HEK293 (cell line): ENCODE measurements around the gene CANT1.

Experiments
- CTCF ChIA-PET: fragments of 350-600 bp; formaldehyde crosslinking; extraction: SDS; loops from one replicate; lab custom pipeline; 2021; ENCODE audit warnings: antibody characterized with exemption; lab: Yijun Ruan, JAX
- POLR2A ChIA-PET: fragments of 300-600 bp; formaldehyde crosslinking; extraction: SDS; loops from one replicate; lab custom pipeline; 2020; ENCODE audit warnings: antibody characterized with exemption, inconsistent platforms; lab: Yijun Ruan, JAX
- H3K27ac ChIP-seq: fragments of 200-500 bp; sonication (Bioruptor generic); 2 replicates; pipeline ENCODE4 v1.5.1; 2014; ENCODE audit warnings: low read depth, low read length, control low read depth, inconsistent platforms; ENCODE audit errors: extremely low read depth
- H3K36me3 ChIP-seq, 2 experiments: fragments of 200-500 bp in 1 of 2; sonication (Bioruptor generic) in 1 of 2; 1 replicate in 1 of 2; 2 replicates in 1 of 2; pipeline ENCODE4 v1.5.1; 2014 to 2017; ENCODE audit warnings: inconsistent platforms in 2 of 2, low read length in 2 of 2; ENCODE audit not compliant: control insufficient read depth in 2 of 2, insufficient read depth in 1 of 2
- H3K4me1 ChIP-seq: fragments of 200-500 bp; sonication (Bioruptor generic); 2 replicates; pipeline ENCODE4 v1.5.1; 2014; ENCODE audit warnings: mild to moderate bottlenecking, low read length, inconsistent platforms; ENCODE audit not compliant: control insufficient read depth, insufficient read depth
- H3K4me3 ChIP-seq: 2 replicates; pipeline ENCODE4 v1.5.1; 2011; ENCODE audit warnings: low read depth, mild to moderate bottlenecking, control low read depth, low read length, moderate library complexity
- H3K9me3 ChIP-seq: fragments of 200-500 bp; sonication (Bioruptor generic); 2 replicates; pipeline ENCODE4 v1.5.1; 2014; ENCODE audit warnings: low read depth, low read length, inconsistent platforms; ENCODE audit not compliant: control insufficient read depth, insufficient read depth
- GFI1B ChIP-seq: fragments of 450-650 bp; formaldehyde crosslinking; IDR thresholded peaks from 2 replicates; pipeline ENCODE4 v1.5.1; 2016; ENCODE audit warnings: missing biosample characterization, missing genetic modification characterization
- IKZF3 ChIP-seq: fragments of 450-650 bp; IDR thresholded peaks from 2 replicates; pipeline ENCODE4 v1.5.0; 2018; ENCODE audit warnings: missing biosample characterization, mild to moderate bottlenecking, missing genetic modification characterization, moderate library complexity
- SCRT1 ChIP-seq: fragments of 450-650 bp; formaldehyde crosslinking; IDR thresholded peaks from 2 replicates; pipeline ENCODE4 v1.5.1; 2016; ENCODE audit warnings: missing biosample characterization, missing genetic modification characterization, borderline replicate concordance
- SP2 ChIP-seq: fragments of 450-650 bp; formaldehyde crosslinking; IDR thresholded peaks from 2 replicates; pipeline ENCODE4 v1.5.1; 2016; ENCODE audit warnings: missing biosample characterization, missing genetic modification characterization
- ZBTB17 ChIP-seq: fragments of 450-650 bp; formaldehyde crosslinking; IDR thresholded peaks from 2 replicates; pipeline ENCODE4 v1.5.1; 2016; ENCODE audit warnings: missing biosample characterization, missing genetic modification characterization
- ZBTB48 ChIP-seq: fragments of 450-650 bp; formaldehyde crosslinking; IDR thresholded peaks from 2 replicates; pipeline ENCODE4 v1.5.1; 2016; ENCODE audit warnings: missing biosample characterization, missing genetic modification characterization
- ZFP37 ChIP-seq: fragments of 450-650 bp; formaldehyde crosslinking; IDR thresholded peaks from 2 replicates; pipeline ENCODE4 v1.5.1; 2016; ENCODE audit warnings: missing biosample characterization, missing genetic modification characterization
- ZFP69B ChIP-seq: fragments of 450-650 bp; formaldehyde crosslinking; IDR thresholded peaks from 2 replicates; pipeline ENCODE4 v1.5.1; 2016; ENCODE audit warnings: missing biosample characterization, missing genetic modification characterization
- ZNF302 ChIP-seq: fragments of 450-650 bp; formaldehyde crosslinking; IDR thresholded peaks from 2 replicates; pipeline ENCODE4 v1.5.1; 2016; ENCODE audit warnings: missing biosample characterization, missing genetic modification characterization, low read depth
- ZNF311 ChIP-seq: fragments of 450-650 bp; formaldehyde crosslinking; IDR thresholded peaks from 2 replicates; pipeline ENCODE4 v1.5.1; 2017; ENCODE audit warnings: missing biosample characterization, missing genetic modification characterization, borderline replicate concordance
- ZNF391 ChIP-seq: fragments of 450-650 bp; formaldehyde crosslinking; IDR thresholded peaks from 2 replicates; pipeline ENCODE4 v1.5.1; 2016; ENCODE audit warnings: low read depth, missing biosample characterization, missing genetic modification characterization, borderline replicate concordance
- ZNF394 ChIP-seq: fragments of 450-650 bp; formaldehyde crosslinking; IDR thresholded peaks from 2 replicates; pipeline ENCODE4 v1.5.1; 2016; ENCODE audit warnings: missing biosample characterization, missing genetic modification characterization, mild to moderate bottlenecking, moderate library complexity, borderline replicate concordance
- ZNF521 ChIP-seq: fragments of 450-650 bp; formaldehyde crosslinking; IDR thresholded peaks from 2 replicates; pipeline ENCODE4 v1.5.1; 2017; ENCODE audit warnings: missing biosample characterization, mild to moderate bottlenecking, missing genetic modification characterization
- ZNF558 ChIP-seq: fragments of 450-650 bp; formaldehyde crosslinking; IDR thresholded peaks from 2 replicates; pipeline ENCODE4 v1.5.1; 2016; ENCODE audit warnings: missing biosample characterization, missing genetic modification characterization
- ZNF560 ChIP-seq: fragments of 450-650 bp; formaldehyde crosslinking; IDR thresholded peaks from 2 replicates; pipeline ENCODE4 v1.5.1; 2017; ENCODE audit warnings: missing biosample characterization, missing genetic modification characterization, borderline replicate concordance
- ZNF621 ChIP-seq: fragments of 450-650 bp; formaldehyde crosslinking; IDR thresholded peaks from 2 replicates; pipeline ENCODE4 v1.5.1; 2017; ENCODE audit warnings: missing biosample characterization, missing genetic modification characterization
- ZNF658 ChIP-seq: fragments of 450-650 bp; formaldehyde crosslinking; IDR thresholded peaks from 2 replicates; pipeline ENCODE4; 2016; ENCODE audit warnings: missing biosample characterization, missing genetic modification characterization
- ZNF791 ChIP-seq: fragments of 450-650 bp; formaldehyde crosslinking; IDR thresholded peaks from 2 replicates; pipeline ENCODE4 v1.5.1; 2016; ENCODE audit warnings: missing biosample characterization, missing genetic modification characterization
- ZNF843 ChIP-seq: fragments of 450-650 bp; formaldehyde crosslinking; IDR thresholded peaks from 2 replicates; pipeline ENCODE4 v1.5.1; 2016; ENCODE audit warnings: missing biosample characterization, missing genetic modification characterization
- TF ChIP-seq, protein P1 (sequence below): fragments of 450-650 bp; formaldehyde crosslinking; IDR thresholded peaks from 2 replicates; pipeline ENCODE4 v1.5.1; 2016; ENCODE audit warnings: missing biosample characterization, missing genetic modification characterization
- TF ChIP-seq, protein P2 (sequence below): fragments of 450-650 bp; formaldehyde crosslinking; IDR thresholded peaks from 2 replicates; pipeline ENCODE4 v1.5.1; 2016; ENCODE audit warnings: missing biosample characterization, missing genetic modification characterization
- TF ChIP-seq, protein P3 (sequence below): fragments of 450-650 bp; formaldehyde crosslinking; IDR thresholded peaks from 2 replicates; pipeline ENCODE4 v1.5.1; 2017; ENCODE audit warnings: missing biosample characterization, mild to moderate bottlenecking, missing genetic modification characterization, moderate library complexity
- TF ChIP-seq, protein P4 (sequence below): fragments of 450-650 bp; IDR thresholded peaks from 2 replicates; pipeline ENCODE4 v1.5.1; 2018; ENCODE audit warnings: missing biosample characterization, mild to moderate bottlenecking, missing genetic modification characterization
- TF ChIP-seq, protein P5 (sequence below): fragments of 450-650 bp; formaldehyde crosslinking; IDR thresholded peaks from 2 replicates; pipeline ENCODE4 v1.5.1; 2016; ENCODE audit warnings: missing biosample characterization, missing genetic modification characterization

The CANT1 gene

DNA sequence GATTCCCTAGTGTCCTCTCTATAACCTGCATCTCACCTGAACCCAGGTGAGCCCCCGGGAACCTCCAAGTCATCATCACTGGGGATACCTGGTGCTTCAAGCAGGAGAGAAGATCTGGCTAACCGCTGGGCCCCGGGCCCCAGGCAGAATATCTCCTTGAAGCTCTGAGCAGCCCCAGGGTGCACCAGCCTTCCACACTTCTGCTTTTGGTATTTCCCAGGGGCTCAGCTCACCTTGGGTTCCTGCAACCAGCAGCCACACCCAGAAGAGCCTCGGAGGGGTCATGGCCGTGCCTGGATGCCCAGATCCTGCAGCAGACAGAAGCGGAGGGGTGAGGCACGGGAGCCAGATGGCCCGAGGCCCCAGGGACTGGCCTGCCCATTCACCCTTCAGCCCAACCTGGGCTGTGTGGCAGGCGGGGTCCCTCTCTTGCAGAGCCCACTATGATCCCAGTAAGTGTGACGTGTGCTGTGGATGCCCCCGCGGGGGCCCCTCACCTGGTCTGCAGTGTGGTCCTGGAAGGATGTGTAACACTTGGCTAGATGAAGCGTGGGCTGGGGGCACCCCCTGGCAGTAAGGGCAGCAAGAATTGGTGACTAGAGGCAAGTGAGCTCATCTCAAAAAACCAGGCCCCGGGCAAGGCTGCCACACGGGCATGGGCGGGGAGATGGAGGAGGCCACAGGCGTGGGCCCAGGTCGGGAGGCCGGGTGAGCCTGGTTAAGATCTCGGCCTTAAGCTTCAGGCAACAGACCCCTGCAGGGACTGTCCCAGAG, 32.5 kb downstream of the CANT1 start (continued):
- TF ChIP-seq, protein P1, sequence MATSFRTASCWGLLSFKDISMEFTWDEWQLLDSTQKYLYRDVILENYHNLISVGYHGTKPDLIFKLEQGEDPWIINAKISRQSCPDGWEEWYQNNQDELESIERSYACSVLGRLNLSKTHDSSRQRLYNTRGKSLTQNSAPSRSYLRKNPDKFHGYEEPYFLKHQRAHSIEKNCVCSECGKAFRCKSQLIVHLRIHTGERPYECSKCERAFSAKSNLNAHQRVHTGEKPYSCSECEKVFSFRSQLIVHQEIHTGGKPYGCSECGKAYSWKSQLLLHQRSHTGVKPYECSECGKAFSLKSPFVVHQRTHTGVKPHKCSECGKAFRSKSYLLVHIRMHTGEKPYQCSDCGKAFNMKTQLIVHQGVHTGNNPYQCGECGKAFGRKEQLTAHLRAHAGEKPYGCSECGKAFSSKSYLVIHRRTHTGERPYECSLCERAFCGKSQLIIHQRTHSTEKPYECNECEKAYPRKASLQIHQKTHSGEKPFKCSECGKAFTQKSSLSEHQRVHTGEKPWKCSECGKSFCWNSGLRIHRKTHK (tag by site-specific recombination) = no peak
- TF ChIP-seq ZNF621 (no peak), ZNF560 (tag by site-specific recombination) (no peak)
- TF ChIP-seq, protein P2, sequence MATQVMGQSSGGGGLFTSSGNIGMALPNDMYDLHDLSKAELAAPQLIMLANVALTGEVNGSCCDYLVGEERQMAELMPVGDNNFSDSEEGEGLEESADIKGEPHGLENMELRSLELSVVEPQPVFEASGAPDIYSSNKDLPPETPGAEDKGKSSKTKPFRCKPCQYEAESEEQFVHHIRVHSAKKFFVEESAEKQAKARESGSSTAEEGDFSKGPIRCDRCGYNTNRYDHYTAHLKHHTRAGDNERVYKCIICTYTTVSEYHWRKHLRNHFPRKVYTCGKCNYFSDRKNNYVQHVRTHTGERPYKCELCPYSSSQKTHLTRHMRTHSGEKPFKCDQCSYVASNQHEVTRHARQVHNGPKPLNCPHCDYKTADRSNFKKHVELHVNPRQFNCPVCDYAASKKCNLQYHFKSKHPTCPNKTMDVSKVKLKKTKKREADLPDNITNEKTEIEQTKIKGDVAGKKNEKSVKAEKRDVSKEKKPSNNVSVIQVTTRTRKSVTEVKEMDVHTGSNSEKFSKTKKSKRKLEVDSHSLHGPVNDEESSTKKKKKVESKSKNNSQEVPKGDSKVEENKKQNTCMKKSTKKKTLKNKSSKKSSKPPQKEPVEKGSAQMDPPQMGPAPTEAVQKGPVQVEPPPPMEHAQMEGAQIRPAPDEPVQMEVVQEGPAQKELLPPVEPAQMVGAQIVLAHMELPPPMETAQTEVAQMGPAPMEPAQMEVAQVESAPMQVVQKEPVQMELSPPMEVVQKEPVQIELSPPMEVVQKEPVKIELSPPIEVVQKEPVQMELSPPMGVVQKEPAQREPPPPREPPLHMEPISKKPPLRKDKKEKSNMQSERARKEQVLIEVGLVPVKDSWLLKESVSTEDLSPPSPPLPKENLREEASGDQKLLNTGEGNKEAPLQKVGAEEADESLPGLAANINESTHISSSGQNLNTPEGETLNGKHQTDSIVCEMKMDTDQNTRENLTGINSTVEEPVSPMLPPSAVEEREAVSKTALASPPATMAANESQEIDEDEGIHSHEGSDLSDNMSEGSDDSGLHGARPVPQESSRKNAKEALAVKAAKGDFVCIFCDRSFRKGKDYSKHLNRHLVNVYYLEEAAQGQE = no peak

DNA sequence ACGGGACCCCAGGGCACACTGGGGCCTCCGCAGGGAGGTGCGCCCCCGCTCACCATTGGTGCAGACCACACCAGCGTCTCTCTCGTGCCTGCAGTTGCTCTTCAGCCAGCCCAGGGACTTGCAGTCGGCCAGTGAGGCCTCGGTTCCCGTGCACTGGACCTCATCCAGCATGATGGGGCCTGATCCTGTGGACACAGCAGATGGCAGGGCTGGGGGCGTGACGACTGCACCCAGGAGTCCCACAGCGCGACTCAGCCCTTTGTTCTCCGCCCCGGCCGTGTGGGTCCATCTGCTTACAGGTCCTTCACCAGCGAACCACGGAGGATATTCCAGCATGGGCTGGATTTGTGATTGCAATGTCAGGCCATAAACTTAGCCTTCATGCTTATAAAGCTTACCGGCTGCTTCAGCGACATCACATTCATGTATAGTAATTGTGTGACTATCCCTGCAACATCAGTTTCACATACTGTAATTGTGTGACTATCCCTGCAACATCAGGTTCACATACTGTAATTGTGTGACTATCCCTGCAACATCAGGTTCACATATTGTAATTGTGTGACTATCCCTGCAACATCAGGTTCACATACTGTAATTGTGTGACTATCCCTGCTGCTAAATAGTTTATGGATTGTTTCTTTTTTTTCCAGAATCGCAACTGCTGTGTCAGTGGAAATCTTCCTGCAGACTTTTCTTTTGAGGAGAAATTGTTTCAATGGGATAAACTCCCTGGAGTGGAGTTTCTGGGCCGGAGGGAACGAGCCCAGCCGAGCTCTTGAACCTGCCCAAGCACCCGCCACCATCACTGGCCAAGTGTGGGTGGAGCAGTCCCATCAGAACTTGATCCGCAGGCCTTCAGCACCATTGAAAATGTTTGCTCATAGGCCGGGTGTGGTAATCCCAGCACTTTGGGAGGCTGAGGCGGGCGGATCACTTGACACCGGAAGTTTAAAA, 34.7 kb downstream of the CANT1 start:
- peaks cover 4 to 74% of the 10 kb centered on the region in 2 experiments; a peak in 2 of 3 replicates for H3K36me3 ChIP-seq
- H3K9me3 ChIP-seq = no peaks in the 10 kb centered on the region
- CTCF ChIA-PET = interaction anchor here (0.6 to 1.7 kb wide), 5 partner anchors 47 to 626 kb away, joined by 3 to 7 read pairs (median 3); no protein-coding TSS in a partner anchor
- peak overlapping the region; percentile 14 for H3K27ac ChIP-seq
- H3K4me1 ChIP-seq = peaks cover 21% of the 10 kb centered on the region
- POLR2A ChIA-PET = interaction anchor here (0.5 to 1.4 kb wide), 2 partner anchors 121 to 133 kb away, joined by 3 to 4 read pairs; no protein-coding TSS in a partner anchor
- H3K4me3 ChIP-seq = no peak overlapping the region
- TF ChIP-seq ZNF302 = no peak
- TF ChIP-seq ZNF391 (tag by site-specific recombination) = no peak
- TF ChIP-seq ZBTB48 (tag by site-specific recombination) = peak; percentile 100
- TF ChIP-seq ZNF658 (tag by site-specific recombination) = no peak
- no peak for TF ChIP-seq ZNF558 (tag by site-specific recombination)
- TF ChIP-seq ZBTB17 (tag by site-specific recombination) = peak; percentile 20; the same call in 1 of the 2 replicates
- peak; percentile 64 for TF ChIP-seq SP2 (tag by site-specific recombination)
- TF ChIP-seq ZNF394 (tag by site-specific recombination) = no peak
- TF ChIP-seq, protein P3, sequence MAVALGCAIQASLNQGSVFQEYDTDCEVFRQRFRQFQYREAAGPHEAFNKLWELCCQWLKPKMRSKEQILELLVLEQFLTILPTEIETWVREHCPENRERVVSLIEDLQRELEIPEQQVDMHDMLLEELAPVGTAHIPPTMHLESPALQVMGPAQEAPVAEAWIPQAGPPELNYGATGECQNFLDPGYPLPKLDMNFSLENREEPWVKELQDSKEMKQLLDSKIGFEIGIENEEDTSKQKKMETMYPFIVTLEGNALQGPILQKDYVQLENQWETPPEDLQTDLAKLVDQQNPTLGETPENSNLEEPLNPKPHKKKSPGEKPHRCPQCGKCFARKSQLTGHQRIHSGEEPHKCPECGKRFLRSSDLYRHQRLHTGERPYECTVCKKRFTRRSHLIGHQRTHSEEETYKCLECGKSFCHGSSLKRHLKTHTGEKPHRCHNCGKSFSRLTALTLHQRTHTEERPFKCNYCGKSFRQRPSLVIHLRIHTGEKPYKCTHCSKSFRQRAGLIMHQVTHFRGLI (tag by site-specific recombination) = peak; percentile 64
- TF ChIP-seq, protein P4, sequence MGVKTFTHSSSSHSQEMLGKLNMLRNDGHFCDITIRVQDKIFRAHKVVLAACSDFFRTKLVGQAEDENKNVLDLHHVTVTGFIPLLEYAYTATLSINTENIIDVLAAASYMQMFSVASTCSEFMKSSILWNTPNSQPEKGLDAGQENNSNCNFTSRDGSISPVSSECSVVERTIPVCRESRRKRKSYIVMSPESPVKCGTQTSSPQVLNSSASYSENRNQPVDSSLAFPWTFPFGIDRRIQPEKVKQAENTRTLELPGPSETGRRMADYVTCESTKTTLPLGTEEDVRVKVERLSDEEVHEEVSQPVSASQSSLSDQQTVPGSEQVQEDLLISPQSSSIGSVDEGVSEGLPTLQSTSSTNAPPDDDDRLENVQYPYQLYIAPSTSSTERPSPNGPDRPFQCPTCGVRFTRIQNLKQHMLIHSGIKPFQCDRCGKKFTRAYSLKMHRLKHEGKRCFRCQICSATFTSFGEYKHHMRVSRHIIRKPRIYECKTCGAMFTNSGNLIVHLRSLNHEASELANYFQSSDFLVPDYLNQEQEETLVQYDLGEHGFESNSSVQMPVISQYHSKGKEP = peak; percentile 2; the same call in 1 of the 2 replicates
- no peak for TF ChIP-seq ZFP69B (tag by site-specific recombination)
- TF ChIP-seq GFI1B (tag by site-specific recombination) = no peak
- no peak for TF ChIP-seq ZNF791 (tag by site-specific recombination)
- TF ChIP-seq ZFP37 (tag by site-specific recombination) = no peak
- no peak for TF ChIP-seq ZNF521
- TF ChIP-seq, protein P5, sequence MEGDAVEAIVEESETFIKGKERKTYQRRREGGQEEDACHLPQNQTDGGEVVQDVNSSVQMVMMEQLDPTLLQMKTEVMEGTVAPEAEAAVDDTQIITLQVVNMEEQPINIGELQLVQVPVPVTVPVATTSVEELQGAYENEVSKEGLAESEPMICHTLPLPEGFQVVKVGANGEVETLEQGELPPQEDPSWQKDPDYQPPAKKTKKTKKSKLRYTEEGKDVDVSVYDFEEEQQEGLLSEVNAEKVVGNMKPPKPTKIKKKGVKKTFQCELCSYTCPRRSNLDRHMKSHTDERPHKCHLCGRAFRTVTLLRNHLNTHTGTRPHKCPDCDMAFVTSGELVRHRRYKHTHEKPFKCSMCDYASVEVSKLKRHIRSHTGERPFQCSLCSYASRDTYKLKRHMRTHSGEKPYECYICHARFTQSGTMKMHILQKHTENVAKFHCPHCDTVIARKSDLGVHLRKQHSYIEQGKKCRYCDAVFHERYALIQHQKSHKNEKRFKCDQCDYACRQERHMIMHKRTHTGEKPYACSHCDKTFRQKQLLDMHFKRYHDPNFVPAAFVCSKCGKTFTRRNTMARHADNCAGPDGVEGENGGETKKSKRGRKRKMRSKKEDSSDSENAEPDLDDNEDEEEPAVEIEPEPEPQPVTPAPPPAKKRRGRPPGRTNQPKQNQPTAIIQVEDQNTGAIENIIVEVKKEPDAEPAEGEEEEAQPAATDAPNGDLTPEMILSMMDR = no peak
- TF ChIP-seq ZNF311 (tag by site-specific recombination) = no peak
- TF ChIP-seq IKZF3 (tag by site-specific recombination) = no peak
- no peak for TF ChIP-seq SCRT1 (tag by site-specific recombination)
- TF ChIP-seq ZNF843 (tag by site-specific recombination) = no peak
